ENCODE results near the gene SLC6A6.
A peak's percentile ranks its signal among the peaks of the same experiment; 100 is the strongest.
"Not testable (repeated sequence)": the region's sequence is repeated elsewhere in the genome, so short reads cannot be mapped to it uniquely, and the experiment has no call there.

The SLC6A6 gene

GRCh38 chr3:14437705-14438104 is 35.3 kb downstream of the SLC6A6 start:
- DNase-seq, result not testable (repeated sequence)

- DNase-seq, result no peak
Measured at GRCh38 chr3:14438262-14438661, 35.9 kb downstream of the SLC6A6 start.

- no peak for DNase-seq
Measured at GRCh38 chr3:14438929-14439328, 36.5 kb downstream of the SLC6A6 start.

- DNase-seq, result no peak
Measured at GRCh38 chr3:14439501-14440167, 37.2 kb downstream of the SLC6A6 start.

DNA sequence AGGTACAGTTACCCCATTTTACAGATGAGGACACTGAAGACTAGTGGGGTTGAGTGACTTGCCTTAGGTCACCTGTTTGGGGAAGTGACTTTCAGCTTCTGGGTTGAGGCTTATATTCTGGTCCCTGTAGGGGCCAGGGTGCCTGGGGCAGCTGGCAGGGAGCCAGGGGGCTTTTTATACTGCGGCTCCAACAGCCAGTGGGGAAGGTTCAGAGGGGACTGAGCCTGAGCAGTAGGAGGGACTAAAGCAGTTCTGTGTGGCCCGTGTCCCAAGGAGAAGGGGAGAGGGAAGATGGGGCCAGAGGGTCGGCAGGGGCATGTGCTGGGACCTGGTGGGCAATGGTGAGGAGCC is 37.7 kb downstream of the SLC6A6 start:
- DNase-seq, result no peak

DNA sequence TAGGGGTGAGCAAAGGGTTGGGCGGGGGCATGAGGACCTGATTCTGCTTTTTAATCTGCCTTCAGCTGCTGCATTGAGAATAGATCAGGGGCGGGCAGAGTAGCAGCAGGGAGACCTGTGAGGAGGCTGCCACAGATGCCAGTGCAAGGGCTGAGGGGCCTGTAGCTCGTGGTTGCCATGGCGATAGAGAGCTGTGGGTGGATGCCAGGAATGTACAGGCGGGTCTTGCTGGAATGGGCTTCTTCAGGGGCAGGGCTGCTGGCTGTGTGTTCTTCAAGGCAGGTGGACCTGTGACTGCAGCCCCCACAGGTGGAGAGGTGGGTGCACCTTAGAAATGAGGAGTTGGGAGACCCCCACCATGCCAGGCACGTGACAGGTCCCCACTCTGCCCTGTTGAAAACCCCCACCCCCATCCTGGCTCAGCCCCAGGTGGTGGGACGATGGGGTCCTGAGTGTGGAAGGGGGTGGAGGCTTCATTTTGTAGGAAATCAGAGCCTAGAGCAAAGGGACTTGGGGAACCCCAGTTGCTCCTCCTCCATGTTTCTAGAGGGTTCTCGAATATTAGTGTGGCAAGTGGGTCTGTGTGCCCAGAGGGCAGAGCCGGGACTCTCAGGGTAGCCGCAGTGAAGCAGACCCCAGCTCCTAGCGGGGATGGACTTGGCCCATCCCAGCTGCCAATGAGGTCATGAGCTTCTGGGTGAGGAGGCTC is 38.3 kb downstream of the SLC6A6 start:
- DNase-seq, result peak; percentile 17

DNA sequence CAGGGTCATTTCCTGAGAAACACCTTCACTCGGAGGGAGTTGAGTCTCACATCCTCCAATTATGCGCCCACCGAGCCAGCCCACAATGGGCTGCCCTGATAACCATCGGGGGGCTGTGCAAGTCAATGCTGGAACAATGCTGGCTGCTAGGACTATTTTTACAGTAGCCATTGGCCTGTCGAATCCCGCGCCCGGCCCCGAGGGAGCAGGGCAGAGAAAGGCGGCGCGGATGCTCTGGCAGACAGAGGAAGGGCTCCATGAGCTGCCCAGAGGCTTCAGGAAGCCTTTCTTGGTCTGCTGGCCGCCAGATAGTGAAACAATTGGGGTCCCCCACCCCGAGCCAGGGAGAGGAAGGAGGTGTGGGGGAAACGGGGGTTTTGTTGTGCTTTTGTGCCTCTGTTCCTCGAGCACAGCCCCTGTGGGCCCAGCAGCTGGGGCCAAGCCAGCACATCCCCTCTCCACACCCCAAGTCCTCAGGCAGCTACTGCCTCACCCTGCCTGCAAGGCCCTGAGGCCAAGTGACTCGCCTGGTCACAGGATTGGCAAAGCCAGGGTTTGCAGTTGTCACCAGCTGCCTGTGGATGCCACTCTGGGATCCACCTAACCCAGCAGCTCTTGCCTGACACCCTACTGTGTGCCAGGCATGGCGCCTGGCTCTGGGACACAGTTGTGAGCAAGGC is 39.0 kb downstream of the SLC6A6 start:
- DNase-seq, result no peak

- DNase-seq, result no peak
Measured at GRCh38 chr3:14441920-14442300, 39.5 kb downstream of the SLC6A6 start.

DNA sequence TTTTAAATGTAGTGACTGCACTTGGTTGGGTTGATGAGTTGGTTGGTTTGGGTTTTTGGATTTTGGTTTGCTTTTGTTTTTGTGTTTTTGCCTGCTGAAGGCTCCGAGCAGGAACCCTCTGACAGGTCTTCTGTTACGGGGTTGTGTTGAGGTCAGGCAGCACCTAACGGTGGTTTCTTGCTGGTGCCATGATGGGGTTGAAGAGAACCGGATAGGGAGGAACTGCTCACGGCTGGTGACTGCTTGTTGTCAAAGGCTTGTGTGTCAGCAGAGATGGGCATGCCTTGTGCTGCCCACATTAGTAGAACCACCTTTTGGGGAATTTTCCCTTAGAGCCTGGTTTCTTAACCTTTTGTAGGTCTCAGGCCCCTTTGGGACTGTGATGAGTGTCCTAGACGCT is 42.0 kb downstream of the SLC6A6 start:
- no peak for DNase-seq

GRCh38 chr3:14445773-14446172 is 43.4 kb downstream of the SLC6A6 start:
- no peak for DNase-seq

GRCh38 chr3:14446988-14447570 is 44.7 kb downstream of the SLC6A6 start:
- DNase-seq, result no peak

- no peak for DNase-seq
Measured at GRCh38 chr3:14448063-14448462, 45.7 kb downstream of the SLC6A6 start.

GRCh38 chr3:14448756-14449727 is 46.6 kb downstream of the SLC6A6 start:
- no peak for DNase-seq

DNA sequence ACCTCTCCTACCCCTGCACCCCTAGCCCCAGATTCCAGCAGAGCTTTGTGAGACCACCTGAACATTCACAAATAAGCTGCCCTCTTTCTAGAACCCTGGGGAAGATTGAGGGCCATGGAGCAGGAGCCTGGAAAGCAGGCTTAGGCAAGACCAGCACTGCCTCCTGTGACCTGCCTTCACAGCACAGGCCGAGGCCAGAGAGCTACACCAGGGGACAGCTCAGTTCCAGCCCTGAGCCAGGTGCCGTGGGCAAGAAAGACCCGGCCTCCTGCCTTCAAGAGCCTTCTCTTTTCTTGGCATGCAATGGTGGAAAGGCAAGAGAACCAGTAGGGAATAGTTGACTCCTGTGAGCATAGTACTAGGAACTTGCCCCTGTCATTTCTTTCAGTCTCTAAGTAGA is 48.1 kb downstream of the SLC6A6 start:
- DNase-seq, result no peak

DNA sequence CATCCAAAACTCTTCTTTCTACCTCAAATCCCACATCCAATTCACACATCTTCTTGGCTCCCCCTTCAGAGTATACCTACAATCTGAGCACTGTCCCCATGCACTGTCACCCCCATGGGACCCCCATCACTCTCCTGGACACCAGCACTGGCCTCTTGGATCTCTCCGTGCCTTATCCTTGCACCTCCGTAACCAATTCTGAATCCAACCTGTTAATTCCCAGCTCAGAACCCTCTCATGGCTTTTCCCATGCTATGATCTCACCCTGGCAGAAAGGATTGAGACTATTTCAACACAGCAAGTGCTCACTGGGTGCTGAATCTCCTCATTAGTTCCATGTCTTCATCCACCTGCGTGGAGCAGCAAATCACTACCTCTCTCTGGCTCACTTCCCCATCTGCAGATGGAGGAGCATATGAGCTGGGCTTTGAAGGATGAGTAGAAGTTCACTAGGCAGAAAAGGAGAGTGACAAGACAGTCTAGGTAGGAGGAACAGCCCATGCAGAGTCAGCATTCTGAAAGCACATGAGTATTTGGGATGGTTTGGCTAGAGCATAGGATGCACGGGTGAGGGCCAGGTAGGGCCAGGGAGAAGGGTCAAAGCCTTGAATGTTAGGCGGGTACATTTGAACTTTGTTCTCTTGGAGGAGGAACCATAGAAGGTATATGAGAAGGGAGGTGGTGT is 48.7 kb downstream of the SLC6A6 start:
- no peak for DNase-seq

DNA sequence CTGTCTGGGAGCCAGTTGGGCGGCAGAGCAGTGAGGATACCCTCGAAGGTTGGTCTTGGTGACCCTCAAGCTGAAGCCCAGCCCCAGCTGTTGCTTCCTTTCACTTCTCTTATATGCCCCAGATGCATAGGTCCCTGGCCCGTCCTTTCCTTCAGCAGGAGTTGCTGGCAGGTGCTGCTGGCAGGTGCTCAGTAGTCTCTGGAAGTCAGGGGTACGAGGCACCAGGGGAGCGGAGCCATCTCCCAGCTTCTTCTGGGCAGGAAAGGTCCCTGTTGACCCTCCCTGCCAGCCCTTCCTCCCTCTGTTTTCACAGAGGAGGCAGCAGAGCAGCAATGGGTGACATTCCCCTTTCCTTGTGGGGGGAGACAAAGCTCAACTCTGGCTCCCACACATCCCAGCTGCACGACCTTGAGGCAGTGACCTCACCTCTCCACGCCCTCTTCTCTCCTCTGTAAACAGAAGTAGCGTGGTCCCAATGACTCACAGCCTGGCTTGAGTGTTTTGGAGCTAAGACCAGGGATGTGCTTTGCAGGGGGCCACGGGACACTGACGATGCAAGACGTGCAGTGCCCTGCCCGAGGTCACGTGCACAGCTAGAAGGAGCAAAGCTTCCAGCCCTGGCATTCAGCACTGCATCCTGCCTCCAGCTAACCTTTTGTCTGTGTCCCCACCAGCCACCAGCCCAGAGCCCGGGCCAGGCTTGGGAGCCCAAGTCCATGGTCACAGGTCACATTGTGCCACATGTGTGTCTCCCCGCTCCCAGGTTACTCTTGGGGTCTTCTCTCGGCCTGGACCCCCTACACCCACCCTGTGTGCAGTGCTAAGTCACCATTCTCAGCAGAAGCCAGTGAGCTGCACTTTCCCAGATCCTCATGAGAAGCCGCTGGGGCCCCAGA is 49.7 kb downstream of the SLC6A6 start:
- DNase-seq, result no peak

- no peak for DNase-seq
Measured at GRCh38 chr3:14452740-14453710, 50.6 kb downstream of the SLC6A6 start.

DNA sequence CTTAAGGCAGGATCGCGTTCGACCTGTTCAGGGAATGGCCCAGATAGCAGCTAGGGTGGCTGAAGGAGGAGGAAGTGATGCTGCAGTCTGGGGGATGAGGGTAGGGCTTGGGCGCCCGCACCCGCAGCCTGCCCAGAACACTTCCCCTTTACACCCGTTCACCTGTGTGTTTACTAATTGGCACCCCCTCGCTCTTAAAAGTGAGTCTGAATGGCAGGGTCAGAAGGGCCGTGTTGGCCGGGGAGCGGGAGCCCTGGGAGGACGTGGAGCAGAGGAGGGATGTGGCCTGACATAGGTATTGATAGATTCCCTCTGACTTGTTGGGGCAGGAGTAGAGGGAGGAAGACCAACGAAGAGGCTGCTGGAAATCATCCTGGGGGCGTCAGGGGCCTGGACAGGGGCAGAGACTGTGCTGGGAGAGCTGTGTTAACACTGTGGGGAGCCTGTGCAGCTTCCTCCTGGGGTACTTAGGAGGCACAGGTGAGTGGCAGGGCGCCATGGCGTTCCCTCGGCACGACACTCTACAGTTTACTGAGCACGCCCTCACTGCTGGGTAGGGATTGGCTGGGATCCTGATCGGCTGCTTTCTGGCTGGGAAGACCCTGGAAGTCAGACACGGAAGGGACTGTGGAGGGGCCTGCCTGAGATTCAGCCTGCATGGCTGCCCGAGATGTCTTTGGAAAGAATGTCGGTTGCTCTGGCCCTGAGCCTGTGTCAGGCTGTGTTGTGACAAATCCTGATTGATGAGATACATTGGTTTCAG is 51.7 kb downstream of the SLC6A6 start:
- peak; percentile 19 for DNase-seq

Measured in NCI-H82 (cell line).